ENCODE results near the gene TMEM196.

DNA sequence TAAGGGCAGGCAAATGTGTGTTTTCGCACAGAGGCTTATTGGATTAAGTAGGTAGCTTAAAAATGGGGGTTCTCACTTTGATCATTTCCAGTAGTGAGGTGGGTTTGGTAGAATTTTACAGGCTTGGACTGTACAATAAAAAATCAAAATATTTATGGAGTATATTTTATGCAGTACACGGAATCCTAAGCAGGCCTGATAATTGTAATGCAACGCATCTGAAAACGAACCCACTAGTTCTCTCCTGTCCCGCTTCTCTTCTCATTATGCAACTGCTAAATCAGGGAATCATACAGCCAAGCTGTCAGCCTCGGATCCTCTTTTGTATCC, 64.2 kb downstream of the TMEM196 start:
- TF ChIP-seq POLR2AphosphoS5 (IDR thresholded peaks at IDR 0.05) = no peak
- TF ChIP-seq, protein P1, sequence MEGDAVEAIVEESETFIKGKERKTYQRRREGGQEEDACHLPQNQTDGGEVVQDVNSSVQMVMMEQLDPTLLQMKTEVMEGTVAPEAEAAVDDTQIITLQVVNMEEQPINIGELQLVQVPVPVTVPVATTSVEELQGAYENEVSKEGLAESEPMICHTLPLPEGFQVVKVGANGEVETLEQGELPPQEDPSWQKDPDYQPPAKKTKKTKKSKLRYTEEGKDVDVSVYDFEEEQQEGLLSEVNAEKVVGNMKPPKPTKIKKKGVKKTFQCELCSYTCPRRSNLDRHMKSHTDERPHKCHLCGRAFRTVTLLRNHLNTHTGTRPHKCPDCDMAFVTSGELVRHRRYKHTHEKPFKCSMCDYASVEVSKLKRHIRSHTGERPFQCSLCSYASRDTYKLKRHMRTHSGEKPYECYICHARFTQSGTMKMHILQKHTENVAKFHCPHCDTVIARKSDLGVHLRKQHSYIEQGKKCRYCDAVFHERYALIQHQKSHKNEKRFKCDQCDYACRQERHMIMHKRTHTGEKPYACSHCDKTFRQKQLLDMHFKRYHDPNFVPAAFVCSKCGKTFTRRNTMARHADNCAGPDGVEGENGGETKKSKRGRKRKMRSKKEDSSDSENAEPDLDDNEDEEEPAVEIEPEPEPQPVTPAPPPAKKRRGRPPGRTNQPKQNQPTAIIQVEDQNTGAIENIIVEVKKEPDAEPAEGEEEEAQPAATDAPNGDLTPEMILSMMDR (IDR thresholded peaks at IDR 0.05) = no peak

All from stomach (tissue), 4 donors.